Astrocyte of the cerebellum (primary cell): ENCODE measurements around the gene ARHGAP15.

Experiments
- DNase-seq: peaks from one replicate; pipeline ENCODE4 v3.0.0-alpha.2; 2011; ENCODE audit warnings: low read depth
- H3K4me3 ChIP-seq: 2 replicates; pipeline ENCODE4 v1.5.1; 2011; ENCODE audit warnings: mild to moderate bottlenecking, low read depth, low read length, moderate library complexity
- CTCF ChIP-seq: IDR thresholded peaks from 2 replicates; pipeline ENCODE4 v1.5.1; 2012; ENCODE audit warnings: low read length, low read depth, moderate library complexity, mild to moderate bottlenecking; ENCODE audit errors: missing control alignments
- in situ Hi-C: cut with HindIII; loops from 2 replicates; pipeline ENCODE4 v1.10.0; 2017; ENCODE audit warnings: low sequenced_read_pairs

Gene ARHGAP15

GRCh38 chr2:143455317-143455716 is 326.1 kb downstream of the ARHGAP15 start:
- TF ChIP-seq CTCF: no peak
- no peak for DNase-seq
- in situ Hi-C loops: no loop called here
- no peak overlapping the region for H3K4me3 ChIP-seq

DNA sequence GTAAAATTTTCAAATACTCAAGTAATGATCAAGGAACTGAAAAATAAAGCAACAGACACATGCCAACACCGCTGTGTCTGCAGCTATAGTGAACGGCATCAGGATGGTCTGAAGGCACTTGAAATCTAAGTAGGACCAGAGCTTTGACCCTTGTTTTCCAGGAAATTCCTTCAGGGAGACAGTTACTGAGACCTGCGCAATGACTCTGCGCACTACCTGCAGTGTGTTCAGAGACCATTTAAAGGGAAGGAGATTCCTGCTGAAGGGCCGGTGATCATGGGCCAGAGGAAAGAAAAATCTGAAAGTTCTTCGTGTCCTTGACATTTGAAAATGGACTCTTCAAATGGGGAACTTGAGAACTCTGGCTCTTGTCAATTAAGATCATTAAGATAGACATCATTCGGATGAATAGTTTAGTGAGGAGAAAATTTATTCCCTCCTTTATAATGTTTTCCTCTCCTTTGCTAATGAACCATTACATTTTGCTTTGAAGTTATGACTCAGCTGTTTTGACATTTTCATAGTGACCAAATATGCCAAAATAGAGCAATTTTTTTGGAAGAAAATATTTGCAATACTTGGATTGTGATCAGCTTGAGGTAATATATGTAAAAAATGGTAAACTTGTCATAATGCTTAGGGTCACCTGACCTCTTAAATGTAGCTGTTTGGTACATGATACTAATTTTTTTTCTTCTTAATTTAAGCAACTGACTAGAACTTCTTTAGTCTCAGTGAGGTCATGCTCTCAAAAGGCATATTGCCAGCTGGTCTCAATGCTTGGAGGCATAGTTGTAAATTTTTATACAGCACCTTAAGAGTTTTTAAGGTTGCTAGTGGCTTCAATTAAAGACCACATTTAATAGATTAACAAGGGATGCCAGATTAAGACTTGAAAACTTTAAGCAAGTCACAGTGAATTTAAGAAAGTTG is 329.3 kb downstream of the ARHGAP15 start:
- peak; percentile 9 for DNase-seq
- in situ Hi-C loops: no loop called here
- no peak overlapping the region for H3K4me3 ChIP-seq
- no peak for TF ChIP-seq CTCF

DNA sequence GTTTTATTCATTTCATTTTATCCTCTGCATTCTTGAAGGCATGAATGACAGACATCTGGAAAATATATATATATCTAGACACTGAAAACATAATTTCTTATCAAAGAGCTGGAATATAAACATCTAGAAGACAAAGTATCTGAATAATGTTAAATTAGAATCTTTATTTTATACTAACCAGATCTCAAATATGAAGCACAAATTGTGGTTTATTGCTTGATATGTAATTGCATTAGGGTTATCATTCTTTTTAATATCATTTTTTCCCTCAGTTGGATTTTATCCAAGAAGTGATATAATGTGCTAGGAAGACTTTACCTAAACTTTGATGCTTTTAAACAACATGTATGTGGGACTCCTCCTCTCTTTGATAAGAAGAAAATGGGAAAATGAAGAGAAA is 331.2 kb downstream of the ARHGAP15 start:
- DNase-seq: no peak
- in situ Hi-C loops: no loop called here
- TF ChIP-seq CTCF: no peak

GRCh38 chr2:143463719-143464118 is 334.5 kb downstream of the ARHGAP15 start:
- H3K4me3 ChIP-seq: no peak overlapping the region
- no peak for DNase-seq
- TF ChIP-seq CTCF: no peak
- in situ Hi-C loops: no loop called here

More for the DNA sequence above, 331.2 kb downstream of the ARHGAP15 start:
- no peak overlapping the region for H3K4me3 ChIP-seq

DNA sequence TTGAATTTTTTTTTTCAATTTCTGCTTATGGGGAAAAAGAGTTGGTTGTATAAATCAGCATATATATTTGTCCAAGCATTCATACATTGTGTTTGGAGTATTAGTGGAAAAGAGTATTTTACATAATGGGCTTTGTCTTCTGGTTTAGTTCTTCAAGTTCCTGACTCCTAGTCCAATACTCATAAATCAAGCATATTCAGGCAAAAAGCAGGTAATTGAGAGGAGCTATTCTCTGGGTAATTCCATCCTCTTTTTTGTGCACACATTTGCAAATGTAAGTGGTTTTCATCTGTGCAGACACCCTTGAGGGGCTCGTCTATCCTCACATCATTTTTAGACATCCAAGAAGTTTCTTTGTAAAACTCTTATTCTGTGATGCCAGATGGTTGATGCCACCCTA is 337.2 kb downstream of the ARHGAP15 start:
- in situ Hi-C loops: no loop called here
- no peak overlapping the region for H3K4me3 ChIP-seq
- DNase-seq: no peak
- TF ChIP-seq CTCF: no peak

DNA sequence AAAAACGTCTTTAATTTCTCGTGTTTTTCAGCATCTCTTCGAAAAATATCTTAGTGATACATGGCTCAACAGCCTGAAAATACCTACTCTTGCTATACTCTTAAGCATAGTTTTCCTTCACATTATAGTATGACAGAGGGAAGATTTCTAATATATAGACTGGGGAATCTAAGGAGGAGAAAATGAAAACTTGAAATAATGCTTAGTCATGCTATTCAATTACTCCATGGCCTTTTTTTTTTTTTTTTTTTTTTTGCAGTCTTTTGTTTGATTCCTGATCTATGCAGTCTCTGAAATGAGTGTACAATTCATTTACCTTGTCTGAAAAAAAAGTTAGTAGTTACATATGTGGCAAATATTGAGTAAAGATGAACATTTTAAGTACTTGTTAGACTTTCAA is 337.8 kb downstream of the ARHGAP15 start:
- TF ChIP-seq CTCF: no peak
- in situ Hi-C loops: no loop called here
- no peak for DNase-seq
- H3K4me3 ChIP-seq: no peak overlapping the region
